Esophagus mucosa (tissue), 1 donor: Measurements from ENCODE around the gene NFIC. TPM values are rescaled to one million over a fixed set of nuclear protein-coding genes. Genes with fewer than 3 reads are reported as not detected.

Source experiments
- ATAC-seq: fragments of 200-7000 bp; cut with Tn5 transposase; one replicate; pipeline ENCODE4 v1.9.1; 2020
- total RNA-seq: library from RNA; stranded (reverse); gene quantifications from one replicate; pipeline ENCODE4 v1.2.4, GENCODE V29; 2023
- donor health status: DM: yes; HTN: yes; CAD: no.

NFIC gene
- total RNA-seq, 1 donor from 2014 or later, result 68.2 TPM

DNA sequence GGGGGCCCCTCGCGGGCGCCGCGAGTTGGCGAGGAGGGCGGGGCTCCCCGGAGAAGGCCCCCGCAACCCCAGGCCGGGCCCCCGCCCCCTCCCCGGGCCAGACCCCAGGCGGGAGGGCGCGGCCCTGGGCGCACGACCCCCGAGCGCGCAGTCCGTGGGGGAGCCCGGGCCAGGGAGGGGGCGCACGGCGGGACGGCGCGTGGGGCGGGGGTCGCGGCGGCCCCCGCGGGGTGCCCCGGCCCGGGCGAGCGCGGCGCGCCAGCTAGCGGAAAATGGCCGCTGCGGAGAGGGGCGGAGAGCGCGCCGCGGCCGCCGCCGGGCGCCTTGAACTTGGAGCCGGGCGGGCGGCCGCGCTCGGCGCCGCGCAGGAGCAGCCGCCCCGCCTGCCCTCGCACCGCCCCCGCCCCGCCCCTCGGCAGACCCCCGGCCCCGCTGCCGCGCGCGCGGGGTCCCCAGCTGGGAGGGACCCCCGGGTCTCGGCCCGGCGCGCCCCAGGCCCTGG, 6.4 kb upstream of the NFIC start:
- peak; percentile 1 for ATAC-seq

- peak; percentile 11 for ATAC-seq
These were observed 5.7 kb upstream of the NFIC start for GRCh38 chr19:3360421-3361383.

DNA sequence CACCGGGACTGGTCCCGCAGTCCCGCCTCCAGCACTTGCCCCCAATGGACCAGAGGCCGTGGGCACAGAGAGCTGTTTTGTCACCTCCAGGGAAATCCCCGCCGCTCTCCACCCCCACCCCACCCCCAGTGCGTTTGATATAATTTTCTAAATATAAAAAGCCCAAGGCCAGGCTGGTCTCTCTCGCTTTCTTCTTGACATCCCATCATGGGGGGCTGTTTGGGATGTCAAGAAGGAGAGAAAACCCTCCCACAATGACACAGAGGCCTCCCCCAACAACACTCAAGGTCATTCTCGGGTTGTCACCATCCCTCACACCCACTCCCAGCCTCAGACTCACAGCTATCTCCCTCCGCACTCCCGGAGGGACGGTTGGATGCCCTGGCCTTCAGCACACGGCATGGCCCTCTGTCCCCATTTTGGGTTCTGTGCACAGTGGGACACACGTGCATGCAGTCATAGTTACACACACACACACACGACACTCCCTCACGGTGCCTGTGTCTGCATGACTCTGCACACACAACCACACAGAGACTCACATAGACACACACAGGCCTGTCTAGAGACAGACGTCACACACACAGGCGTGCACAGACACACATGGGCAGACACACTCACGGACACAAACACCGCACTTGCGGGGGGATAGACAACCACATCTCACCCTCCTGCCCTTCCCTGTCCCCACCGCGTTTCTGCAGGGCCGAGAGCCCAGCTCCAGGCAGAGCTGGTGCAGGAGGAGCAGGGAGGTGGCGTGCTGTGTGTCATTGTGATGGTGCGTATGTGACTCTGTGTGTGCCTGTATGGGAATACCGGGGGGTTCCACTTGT, 4.8 kb upstream of the NFIC start:
- peak; percentile 7 for ATAC-seq

DNA sequence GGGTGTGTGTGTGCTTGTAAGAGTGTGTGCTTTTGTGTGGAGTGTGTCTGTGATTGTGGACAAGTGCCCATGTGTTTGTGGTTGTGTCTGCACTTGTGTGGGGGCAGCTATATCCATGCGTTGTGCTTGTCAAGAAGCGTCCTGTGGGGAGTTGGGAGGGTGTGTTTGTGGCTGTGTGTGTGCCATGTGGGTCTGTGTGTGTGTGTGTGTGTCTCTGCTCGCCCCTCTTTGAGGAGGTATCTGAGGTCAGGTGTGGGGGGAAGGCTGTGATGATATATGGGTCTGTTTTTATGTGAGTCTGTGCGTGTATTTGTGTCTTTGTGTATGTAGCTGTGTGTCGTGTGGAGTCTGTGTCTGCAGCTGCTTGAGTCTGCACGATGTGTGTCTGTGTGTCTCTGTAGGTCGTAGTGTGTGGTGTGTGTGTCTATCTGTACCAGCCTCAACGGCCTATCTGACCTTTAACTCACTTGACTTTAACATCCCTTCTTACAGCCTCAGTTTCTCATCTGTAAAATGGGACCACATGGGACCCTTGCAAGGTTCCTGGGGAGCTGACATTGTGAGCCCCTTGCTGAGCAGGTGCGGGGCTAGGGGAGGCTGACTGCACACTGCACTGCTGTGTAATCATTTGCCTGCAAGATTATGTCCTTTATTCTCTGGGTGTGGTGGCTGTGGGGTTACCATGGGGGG, 4.0 kb upstream of the NFIC start:
- ATAC-seq, result no peak

- no peak for ATAC-seq
These were observed 2.4 kb upstream of the NFIC start for GRCh38 chr19:3363841-3364500.

DNA sequence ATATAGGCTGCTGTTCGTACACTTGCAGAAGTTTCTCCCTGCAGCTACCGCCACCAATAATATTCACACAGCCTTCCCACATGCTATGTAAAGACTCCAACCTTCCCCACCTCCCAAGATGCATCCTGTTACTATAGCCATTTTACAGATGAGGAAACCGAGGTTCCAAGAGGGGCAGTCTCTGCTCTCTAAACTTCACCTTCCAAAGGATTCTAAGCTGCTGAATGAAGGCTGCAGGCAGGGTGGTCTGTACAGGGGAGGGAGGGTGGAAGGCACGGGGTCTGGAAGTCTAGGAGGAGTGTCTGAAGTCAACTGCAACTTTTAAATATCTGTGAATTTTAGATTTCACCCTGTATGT, 1.9 kb upstream of the NFIC start:
- ATAC-seq, result no peak

GRCh38 chr19:3365093-3365835, 1.1 kb upstream of the NFIC start:
- ATAC-seq, result no peak

GRCh38 chr19:3366753-3367627, 607 bp downstream of the NFIC start:
- peak; percentile 24 for ATAC-seq

GRCh38 chr19:3367628-3368440, 1.5 kb downstream of the NFIC start:
- no peak for ATAC-seq

GRCh38 chr19:3368441-3368795, 2.0 kb downstream of the NFIC start:
- no peak for ATAC-seq

GRCh38 chr19:3368848-3369336, 2.5 kb downstream of the NFIC start:
- no peak for ATAC-seq

DNA sequence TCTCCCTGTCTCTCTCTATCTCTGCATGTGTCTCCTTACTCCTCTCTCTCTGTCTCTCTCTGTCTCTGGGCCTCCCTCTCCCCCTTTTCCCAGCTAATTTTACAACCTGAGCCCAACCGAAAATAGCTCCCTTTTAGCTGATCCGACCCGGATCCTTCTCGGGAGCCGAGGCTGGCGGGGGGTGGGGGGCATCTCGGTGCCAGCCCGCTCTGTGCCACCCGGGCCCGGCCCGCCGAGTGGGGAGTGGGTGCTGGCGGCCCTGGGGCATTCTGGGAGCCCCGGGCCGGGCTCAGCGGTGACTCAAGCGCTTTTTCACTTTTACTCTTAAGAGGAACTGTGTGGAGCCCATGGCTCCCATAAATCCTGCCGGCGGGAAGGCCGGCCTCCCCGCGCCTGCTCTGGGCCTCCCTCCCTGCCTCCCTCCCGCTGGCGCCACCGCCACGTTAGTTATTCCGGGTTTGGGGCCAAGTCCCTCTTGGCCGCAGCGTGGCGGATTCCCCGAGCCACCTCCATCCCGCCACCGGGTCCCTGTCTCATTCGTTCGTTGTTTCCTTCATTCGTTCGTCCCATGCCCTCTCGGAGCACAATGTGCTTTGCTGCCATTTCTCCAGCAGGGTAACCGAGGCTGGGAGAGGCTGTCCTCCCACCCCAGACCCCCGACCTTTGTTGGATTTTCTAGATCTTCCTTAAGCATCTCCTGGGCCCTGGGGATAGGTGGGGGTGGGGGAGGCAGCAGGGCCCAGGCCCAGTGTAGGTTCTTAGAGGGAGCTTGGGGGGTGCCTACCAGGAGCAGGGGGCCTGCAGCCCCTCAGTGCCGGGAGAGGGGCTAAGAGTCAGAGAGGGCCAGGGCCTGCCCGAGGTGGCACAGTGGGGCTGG, 3.2 kb downstream of the NFIC start:
- ATAC-seq, result peak; percentile 10

GRCh38 chr19:3370214-3370720, 3.9 kb downstream of the NFIC start:
- no peak for ATAC-seq

DNA sequence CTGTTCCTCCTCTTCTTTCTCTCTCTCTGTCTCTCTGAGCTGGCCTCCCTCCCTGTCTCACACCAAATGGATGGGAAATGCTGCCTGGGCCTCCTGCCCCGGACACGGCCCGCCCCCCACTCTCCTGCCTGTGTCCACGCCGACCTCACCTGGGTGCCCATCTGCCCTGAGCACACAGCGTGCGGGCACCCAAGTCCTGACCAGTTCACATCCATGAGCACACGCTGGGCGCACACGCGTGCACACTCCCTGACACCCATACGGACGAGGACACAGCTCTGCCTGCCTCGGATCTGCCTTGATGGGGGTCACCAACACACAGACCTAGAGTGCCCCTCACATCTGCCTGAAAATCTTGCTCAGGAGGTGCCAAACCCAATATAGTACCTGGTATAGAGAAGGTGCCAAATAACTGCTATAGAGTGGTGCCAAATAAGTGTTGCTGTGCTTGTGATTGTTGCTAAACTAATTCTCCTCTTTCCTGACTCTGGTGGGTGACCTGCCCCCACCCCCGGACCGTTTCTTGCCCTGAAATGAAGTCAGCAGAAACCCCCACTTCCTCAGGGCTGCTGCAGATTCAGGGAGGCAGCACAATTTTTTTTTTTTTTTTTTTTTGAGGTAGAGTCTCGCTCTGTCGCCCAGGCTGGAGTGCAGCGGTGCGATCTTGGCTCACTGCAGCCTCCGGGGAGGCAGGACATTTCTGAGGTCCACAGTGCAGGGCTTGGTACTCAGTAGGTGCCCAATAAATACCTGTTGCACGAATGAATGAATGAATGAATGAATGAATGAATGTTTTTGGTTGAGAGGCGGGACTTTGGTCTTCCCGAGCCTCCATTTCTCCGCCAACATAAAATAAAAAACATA, 4.6 kb downstream of the NFIC start:
- no peak for ATAC-seq

GRCh38 chr19:3372413-3372812, 6.0 kb downstream of the NFIC start:
- no peak for ATAC-seq

DNA sequence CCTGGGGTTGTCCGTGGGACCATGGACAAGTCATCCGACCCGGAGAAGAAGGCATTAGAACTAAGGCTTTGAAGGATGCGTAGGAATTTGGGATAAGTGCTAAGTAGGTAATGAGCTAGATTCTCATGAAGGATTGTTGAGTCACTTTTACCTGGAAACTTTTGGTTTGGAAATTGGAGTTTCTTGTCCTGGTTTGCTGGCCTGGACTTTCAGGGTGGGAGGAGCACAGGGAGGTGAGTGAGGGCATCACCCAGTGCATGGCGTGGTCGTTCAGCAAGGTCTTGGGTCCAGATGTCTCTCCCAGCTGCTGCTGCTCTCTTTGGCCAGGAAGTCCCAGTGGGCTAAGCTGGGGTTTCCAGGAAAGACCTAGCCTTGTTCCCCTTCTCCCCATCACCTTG, 7.6 kb downstream of the NFIC start:
- no peak for ATAC-seq
